GM12874 (cell line): Measurements from ENCODE around the gene PRH1.

ENCODE experiments used
- TF ChIP-seq, protein P1 (sequence below): IDR thresholded peaks from 2 replicates; pipeline ENCODE4 v1.5.1; 2011; ENCODE audit warnings: low read depth, mild to moderate bottlenecking, control low read depth, low read length, moderate library complexity; ENCODE audit not compliant: insufficient read depth

Gene PRH1

DNA sequence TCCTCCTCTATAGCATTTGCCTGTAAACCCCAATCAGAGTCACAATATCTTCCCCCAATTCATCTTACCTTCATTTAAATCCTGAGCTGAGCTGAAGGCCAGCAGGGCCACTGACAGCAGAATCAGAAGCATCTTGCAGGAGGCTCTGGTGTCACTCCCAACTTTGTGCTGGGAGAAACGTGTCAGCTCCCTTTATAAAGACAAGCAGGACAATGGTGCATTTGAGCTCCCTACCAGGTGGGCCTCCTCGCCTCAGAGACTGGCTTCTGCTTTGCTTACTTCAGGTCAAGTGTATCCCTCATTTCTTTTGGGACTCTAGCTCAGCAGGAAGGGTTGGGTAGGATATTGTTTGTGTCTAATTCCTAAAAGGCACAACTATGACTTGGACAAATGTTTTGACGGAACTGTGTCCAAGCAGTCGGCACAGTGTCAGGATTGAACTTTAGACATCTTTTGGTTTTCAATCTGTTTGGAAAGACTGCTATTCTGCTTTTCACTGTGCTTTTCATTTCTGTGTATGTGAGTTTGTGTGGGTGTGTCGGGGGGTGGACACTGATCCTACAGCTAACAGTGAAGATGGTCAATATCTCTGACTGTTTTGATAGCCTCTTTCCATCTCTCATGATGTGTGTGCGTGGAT lies at the start of gene PRH1:
Gene PRH1 (minus strand): TSS at position 170 of the 640 bp plus-strand sequence. CDS start 38 bp downstream, at position 132.
- TF ChIP-seq, protein P1, sequence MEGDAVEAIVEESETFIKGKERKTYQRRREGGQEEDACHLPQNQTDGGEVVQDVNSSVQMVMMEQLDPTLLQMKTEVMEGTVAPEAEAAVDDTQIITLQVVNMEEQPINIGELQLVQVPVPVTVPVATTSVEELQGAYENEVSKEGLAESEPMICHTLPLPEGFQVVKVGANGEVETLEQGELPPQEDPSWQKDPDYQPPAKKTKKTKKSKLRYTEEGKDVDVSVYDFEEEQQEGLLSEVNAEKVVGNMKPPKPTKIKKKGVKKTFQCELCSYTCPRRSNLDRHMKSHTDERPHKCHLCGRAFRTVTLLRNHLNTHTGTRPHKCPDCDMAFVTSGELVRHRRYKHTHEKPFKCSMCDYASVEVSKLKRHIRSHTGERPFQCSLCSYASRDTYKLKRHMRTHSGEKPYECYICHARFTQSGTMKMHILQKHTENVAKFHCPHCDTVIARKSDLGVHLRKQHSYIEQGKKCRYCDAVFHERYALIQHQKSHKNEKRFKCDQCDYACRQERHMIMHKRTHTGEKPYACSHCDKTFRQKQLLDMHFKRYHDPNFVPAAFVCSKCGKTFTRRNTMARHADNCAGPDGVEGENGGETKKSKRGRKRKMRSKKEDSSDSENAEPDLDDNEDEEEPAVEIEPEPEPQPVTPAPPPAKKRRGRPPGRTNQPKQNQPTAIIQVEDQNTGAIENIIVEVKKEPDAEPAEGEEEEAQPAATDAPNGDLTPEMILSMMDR, result no peak

GRCh38 chr12:10928746-10929286 lies 44.8 kb upstream of the PRH1 start, which contains the start of gene PRH2:
PRH2 (plus strand) TSS chr12:10929236; CDS start chr12:10929274, 38 bp downstream.
- TF ChIP-seq, protein P1, result no peak

GRCh38 chr12:10926269-10926668 lies 42.2 kb upstream of the PRH1 start:
- TF ChIP-seq, protein P1, result no peak

DNA sequence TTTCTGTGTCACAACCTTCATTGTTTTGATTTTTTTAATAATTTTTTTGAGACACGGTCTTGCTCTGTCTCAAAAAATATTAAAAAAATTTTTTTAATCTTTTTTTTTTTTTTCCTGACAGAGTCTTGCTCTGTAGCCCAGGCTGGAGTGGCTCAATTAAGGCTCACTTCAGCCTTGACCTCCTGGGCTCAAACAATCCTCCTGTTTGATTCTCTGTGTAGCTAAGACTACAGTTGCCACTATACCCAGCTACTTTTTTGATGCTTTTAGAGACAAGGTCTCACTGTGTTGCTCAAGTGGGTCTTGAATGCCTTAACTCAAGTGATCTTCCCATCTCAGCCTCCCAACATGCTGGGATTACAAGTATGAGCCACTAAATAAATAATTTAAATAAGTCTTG lies 35.8 kb upstream of the PRH1 start:
- TF ChIP-seq, protein P1, result no peak

- TF ChIP-seq, protein P1, result no peak
These were observed 26.3 kb upstream of the PRH1 start for GRCh38 chr12:10910380-10910779.

GRCh38 chr12:10909462-10909861 lies 25.4 kb upstream of the PRH1 start, which contains the start of gene TAS2R13:
TAS2R13 (minus strand) TSS chr12:10909562; CDS start chr12:10909298, 264 bp downstream.
- TF ChIP-seq, protein P1, result no peak

- TF ChIP-seq, protein P1, result no peak
These were observed 20.6 kb upstream of the PRH1 start for GRCh38 chr12:10904686-10905085.
